MM.1S (cell line): ENCODE data around the gene RNF115.

Source experiments
- DNase-seq: peaks from one replicate; pipeline ENCODE4 v3.0.0-alpha.2; 2015
- H2AFZ ChIP-seq: fragments of 300-600 bp; sonication (generic); 2 replicates; pipeline ENCODE4 v1.6.0; 2016; ENCODE audit warnings: antibody characterized with exemption, low read length
- H3F3A ChIP-seq: fragments of 300-600 bp; sonication (generic); 2 replicates; pipeline ENCODE4 v1.6.1; 2016; ENCODE audit warnings: mild to moderate bottlenecking, antibody characterized with exemption, low read length, moderate library complexity, mixed read lengths; ENCODE audit not compliant: insufficient read depth
- H3K27ac ChIP-seq: fragments of 300-600 bp; sonication (generic); 2 replicates; pipeline ENCODE4 v1.5.1; 2016; ENCODE audit warnings: mild to moderate bottlenecking, low read length
- H3K27me3 ChIP-seq: fragments of 300-600 bp; sonication (generic); replicated peaks from 2 replicates; pipeline ENCODE4 v1.6.0; 2016; ENCODE audit warnings: low read length; ENCODE audit not compliant: insufficient read depth
- H3K36me3 ChIP-seq: fragments of 300-600 bp; sonication (generic); replicated peaks from 2 replicates; pipeline ENCODE4 v1.6.1; 2016; ENCODE audit warnings: mild to moderate bottlenecking, low read length, mixed read lengths; ENCODE audit not compliant: insufficient read depth
- H3K4me1 ChIP-seq: fragments of 300-600 bp; sonication (generic); 2 replicates; pipeline ENCODE4 v1.6.1; 2016; ENCODE audit warnings: low read length, mixed read lengths
- H3K4me2 ChIP-seq: fragments of 300-600 bp; sonication (generic); 2 replicates; pipeline ENCODE4 v1.6.0; 2016; ENCODE audit warnings: low read depth, low read length
- H3K4me3 ChIP-seq: fragments of 300-600 bp; sonication (generic); 2 replicates; pipeline ENCODE4 v1.5.1; 2016; ENCODE audit warnings: low read length, mixed read lengths
- H3K79me2 ChIP-seq: fragments of 300-600 bp; sonication (generic); 2 replicates; pipeline ENCODE4 v1.6.1; 2016; ENCODE audit warnings: mixed run types, low read length, mixed read lengths
- H3K9ac ChIP-seq: fragments of 300-600 bp; sonication (generic); 2 replicates; pipeline ENCODE4 v1.6.1; 2016; ENCODE audit warnings: low read length, mixed read lengths
- H3K9me2 ChIP-seq: fragments of 300-600 bp; sonication (generic); replicated peaks from 2 replicates; pipeline ENCODE4 v1.6.1; 2016; ENCODE audit warnings: mild to moderate bottlenecking, low read length, mixed read lengths; ENCODE audit not compliant: insufficient read depth
- H3K9me3 ChIP-seq: fragments of 300-600 bp; sonication (generic); replicated peaks from 2 replicates; pipeline ENCODE4 v1.6.1; 2016; ENCODE audit warnings: mild to moderate bottlenecking, low read length, mixed read lengths; ENCODE audit not compliant: insufficient read depth
- H4K20me1 ChIP-seq: fragments of 300-600 bp; sonication (generic); 2 replicates; pipeline ENCODE4 v1.6.1; 2016; ENCODE audit warnings: mild to moderate bottlenecking, low read length, moderate library complexity, mixed read lengths; ENCODE audit not compliant: insufficient read depth
- EZH2 ChIP-seq: fragments of 300-600 bp; sonication (generic); optimal IDR thresholded peaks from 2 replicates; pipeline ENCODE3; 2017; ENCODE audit warnings: low read depth, mild to moderate bottlenecking, antibody characterized with exemption, low read length, mixed read lengths
- EZH2phosphoT487 ChIP-seq: fragments of 300-600 bp; sonication (generic); IDR thresholded peaks from 2 replicates; pipeline ENCODE4 v1.6.1; 2018; ENCODE audit warnings: antibody characterized with exemption, low read length
- TF ChIP-seq, protein P1 (sequence below): fragments of 300-600 bp; sonication (generic); IDR thresholded peaks from 2 replicates; pipeline ENCODE4 v1.5.1; 2016; ENCODE audit warnings: antibody characterized with exemption, low read length, mixed read lengths

RNF115 gene

DNA sequence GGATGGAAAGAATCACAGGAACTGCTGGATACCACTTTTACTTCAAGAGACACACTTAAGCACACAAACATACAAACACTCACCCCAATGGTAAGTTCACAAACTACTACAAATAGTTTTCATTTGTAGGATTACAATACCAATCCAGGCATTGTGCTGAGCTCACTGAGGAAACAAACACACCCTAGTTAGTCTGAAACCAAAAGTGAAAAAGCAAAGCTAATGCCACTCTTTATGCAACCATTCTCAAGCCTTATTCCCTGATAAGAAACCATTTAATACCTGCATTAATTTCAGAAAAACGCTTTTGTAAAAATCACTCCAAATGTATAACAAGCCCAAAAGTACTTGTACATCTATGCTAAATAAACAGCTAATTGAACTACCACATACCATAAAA, 38.3 kb downstream of the RNF115 start:
- Histone ChIP-seq H3K9me2 (no peaks in the 10 kb centered on the region), H2AFZ (no peak overlapping the region), H4K20me1 (no peaks in the 10 kb centered on the region), H3K9me3 (no peaks in the 10 kb centered on the region), H3K4me2 (peak overlapping the region; percentile 47), H3K9ac (peak overlapping the region; percentile 2; the same call in 1 of the 2 replicates), H3K27ac (peak overlapping the region; percentile 30; the same call in 1 of the 2 replicates), H3K36me3 (peaks cover 5% of the 10 kb centered on the region; the same call in 1 of the 2 replicates), H3K79me2 (peaks cover 16% of the 10 kb centered on the region), H3K4me3 (peak overlapping the region; percentile 13; the same call in 1 of the 2 replicates), H3F3A (peaks cover 20% of the 10 kb centered on the region), H3K4me1 (peaks cover 22% of the 10 kb centered on the region), H3K27me3 (no peaks in the 10 kb centered on the region)
- TF ChIP-seq, protein P1, sequence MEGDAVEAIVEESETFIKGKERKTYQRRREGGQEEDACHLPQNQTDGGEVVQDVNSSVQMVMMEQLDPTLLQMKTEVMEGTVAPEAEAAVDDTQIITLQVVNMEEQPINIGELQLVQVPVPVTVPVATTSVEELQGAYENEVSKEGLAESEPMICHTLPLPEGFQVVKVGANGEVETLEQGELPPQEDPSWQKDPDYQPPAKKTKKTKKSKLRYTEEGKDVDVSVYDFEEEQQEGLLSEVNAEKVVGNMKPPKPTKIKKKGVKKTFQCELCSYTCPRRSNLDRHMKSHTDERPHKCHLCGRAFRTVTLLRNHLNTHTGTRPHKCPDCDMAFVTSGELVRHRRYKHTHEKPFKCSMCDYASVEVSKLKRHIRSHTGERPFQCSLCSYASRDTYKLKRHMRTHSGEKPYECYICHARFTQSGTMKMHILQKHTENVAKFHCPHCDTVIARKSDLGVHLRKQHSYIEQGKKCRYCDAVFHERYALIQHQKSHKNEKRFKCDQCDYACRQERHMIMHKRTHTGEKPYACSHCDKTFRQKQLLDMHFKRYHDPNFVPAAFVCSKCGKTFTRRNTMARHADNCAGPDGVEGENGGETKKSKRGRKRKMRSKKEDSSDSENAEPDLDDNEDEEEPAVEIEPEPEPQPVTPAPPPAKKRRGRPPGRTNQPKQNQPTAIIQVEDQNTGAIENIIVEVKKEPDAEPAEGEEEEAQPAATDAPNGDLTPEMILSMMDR: no peak
- TF ChIP-seq EZH2phosphoT487: no peak
- no peak for TF ChIP-seq EZH2
- DNase-seq: peak; percentile 67

DNA sequence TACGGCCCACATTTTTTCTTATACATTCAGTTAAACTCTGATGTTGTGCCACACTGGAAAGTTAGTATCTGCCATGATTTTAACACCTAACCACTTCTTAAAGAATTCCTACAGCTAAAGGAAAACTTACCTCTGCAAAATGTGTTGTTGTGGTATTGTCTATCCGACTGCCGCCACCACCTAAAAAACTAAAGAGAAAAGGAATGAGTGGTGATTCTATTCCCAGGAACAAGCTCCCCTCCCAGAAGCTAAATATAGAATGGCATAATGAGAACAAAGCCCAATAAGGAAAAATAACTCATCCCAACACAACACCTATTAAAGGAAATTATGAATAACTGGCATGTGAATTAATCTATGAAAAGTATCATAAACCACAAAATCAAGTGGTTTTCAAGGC, 39.5 kb downstream of the RNF115 start:
- Histone ChIP-seq H3K27ac (no peak overlapping the region), H3K79me2 (peaks cover 16% of the 10 kb centered on the region), H3K4me2 (no peak overlapping the region), H3K9me2 (no peaks in the 10 kb centered on the region), H3K9me3 (no peaks in the 10 kb centered on the region), H2AFZ (no peak overlapping the region), H3K36me3 (peaks cover 5% of the 10 kb centered on the region; the same call in 1 of the 2 replicates), H3K4me1 (peaks cover 22% of the 10 kb centered on the region), H3K4me3 (no peak overlapping the region), H4K20me1 (no peaks in the 10 kb centered on the region), H3K27me3 (no peaks in the 10 kb centered on the region), H3F3A (peaks cover 20% of the 10 kb centered on the region), H3K9ac (no peak overlapping the region)
- TF ChIP-seq EZH2: no peak
- TF ChIP-seq EZH2phosphoT487: no peak
- TF ChIP-seq, protein P1: no peak
- DNase-seq: no peak

DNA sequence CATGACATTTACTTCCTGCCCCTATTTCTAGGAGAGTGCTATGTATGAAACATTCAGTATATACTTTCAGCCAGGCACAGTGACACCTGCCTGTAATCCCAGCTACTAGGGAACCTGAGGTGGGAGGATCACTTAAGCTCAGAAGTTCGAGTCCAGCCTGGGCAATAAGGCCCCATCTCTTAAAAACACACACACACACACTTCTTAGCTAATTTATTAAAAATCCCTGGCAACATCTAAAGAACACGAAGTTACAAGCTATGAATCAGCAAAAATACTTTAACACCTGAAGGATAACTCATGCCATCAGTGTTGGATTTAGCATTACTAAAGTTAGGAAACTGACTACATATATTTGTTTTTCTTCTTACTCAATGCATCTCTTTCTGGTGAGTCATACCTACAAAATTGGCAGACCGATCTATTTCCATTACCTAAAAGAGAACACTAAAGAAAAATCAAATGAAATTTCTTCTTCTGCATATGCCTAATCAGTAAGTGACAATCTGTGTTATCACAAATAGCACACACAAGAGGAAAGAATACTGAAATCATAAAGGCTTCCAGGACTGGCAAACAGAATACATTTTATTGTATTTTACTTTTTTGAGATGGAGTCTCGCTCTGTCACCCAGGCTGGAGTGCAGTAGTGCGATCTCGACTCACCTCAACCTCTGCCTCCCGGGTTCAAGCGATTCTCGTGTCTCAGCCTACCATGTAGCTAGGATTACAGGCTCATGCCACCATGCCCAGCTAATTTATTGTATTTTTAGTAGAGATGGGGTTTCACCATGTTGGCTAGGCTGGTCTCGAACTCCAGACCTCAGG, 41.4 kb downstream of the RNF115 start:
- no peak overlapping the region for H3K27ac ChIP-seq
- DNase-seq: no peak
- 0 out of 2 replicates have a peak, but pooled peaks cover 5% of the 10 kb centered on the region for H3K36me3 ChIP-seq
- peaks cover 20% of the 10 kb centered on the region for H3F3A ChIP-seq
- no peak overlapping the region for H3K9ac ChIP-seq
- H3K27me3 ChIP-seq: no peaks in the 10 kb centered on the region
- H4K20me1 ChIP-seq: no peaks in the 10 kb centered on the region
- TF ChIP-seq, protein P1: no peak
- TF ChIP-seq EZH2: no peak
- TF ChIP-seq EZH2phosphoT487: no peak
- no peak overlapping the region for H3K4me2 ChIP-seq
- no peak overlapping the region for H3K4me3 ChIP-seq
- no peaks in the 10 kb centered on the region for H3K9me3 ChIP-seq
- no peak overlapping the region for H2AFZ ChIP-seq
- peaks cover 16% of the 10 kb centered on the region for H3K79me2 ChIP-seq
- peaks cover 26% of the 10 kb centered on the region for H3K4me1 ChIP-seq
- H3K9me2 ChIP-seq: no peaks in the 10 kb centered on the region
